IPS-18a (cell line): ENCODE measurements around the gene CD2.

Experiments
- H3K27ac ChIP-seq: one replicate; pipeline ENCODE4 v1.5.1; 2013; ENCODE audit warnings: low read length
- H3K27me3 ChIP-seq: one replicate; pipeline ENCODE4 v1.6.1; 2013; ENCODE audit warnings: mild to moderate bottlenecking, low read length; ENCODE audit not compliant: control insufficient read depth, insufficient read depth
- H3K36me3 ChIP-seq: one replicate; pipeline ENCODE4 v1.6.1; 2013; ENCODE audit warnings: low read depth, low read length; ENCODE audit not compliant: control insufficient read depth
- H3K4me1 ChIP-seq: one replicate; pipeline ENCODE4 v1.6.1; 2013; ENCODE audit warnings: low read depth, low read length; ENCODE audit not compliant: control insufficient read depth
- H3K4me3 ChIP-seq: one replicate; pipeline ENCODE4 v1.5.1; 2013; ENCODE audit warnings: low read length
- H3K9ac ChIP-seq: one replicate; pipeline ENCODE4 v1.6.1; 2013; ENCODE audit warnings: mild to moderate bottlenecking, low read length, moderate library complexity
- H3K9me3 ChIP-seq: one replicate; pipeline ENCODE4 v1.6.1; 2013; ENCODE audit warnings: low read depth, low read length; ENCODE audit not compliant: control insufficient read depth

Gene CD2

DNA sequence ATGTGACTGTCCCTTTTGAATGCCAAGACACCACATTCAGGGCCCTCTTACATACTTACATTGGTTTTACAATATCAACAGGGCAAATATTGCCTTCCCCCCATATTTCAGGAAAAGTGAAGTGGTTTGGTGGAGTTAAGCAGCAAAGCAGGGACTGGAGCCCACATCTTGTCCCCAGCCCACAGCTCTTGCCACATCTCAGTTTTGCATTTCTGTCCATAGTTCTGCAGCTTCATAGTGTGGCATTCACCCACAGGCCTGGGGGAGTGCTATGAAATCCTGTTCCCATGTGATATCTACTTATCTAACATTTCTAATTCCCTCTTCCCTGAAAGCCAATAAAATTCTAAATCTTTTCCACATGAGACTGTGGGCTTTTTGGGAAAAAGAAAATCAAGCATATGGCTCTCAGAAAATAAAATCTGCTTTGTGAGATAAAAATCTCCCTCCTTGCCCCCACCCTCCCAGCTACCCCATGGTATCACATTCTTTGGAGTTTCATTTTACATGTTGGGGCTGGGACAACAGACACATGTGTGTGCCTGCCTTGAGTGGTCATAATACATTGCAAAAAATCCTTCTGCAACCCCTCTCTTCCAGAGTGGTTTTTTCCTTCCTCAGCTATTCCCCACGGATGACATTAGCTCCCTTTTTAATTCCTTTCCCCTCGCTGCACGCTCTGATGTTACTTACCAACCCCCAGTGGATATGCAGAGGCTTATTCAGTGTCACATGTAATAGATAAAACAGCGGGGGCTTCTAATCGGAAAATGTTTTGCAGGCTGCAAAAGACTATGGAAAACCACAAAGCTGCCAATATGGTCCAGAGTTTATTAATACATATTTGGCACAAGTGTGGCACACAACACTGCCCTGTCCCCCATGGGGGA lies 20.5 kb upstream of the CD2 start:
- no peak overlapping the region for H3K4me3 ChIP-seq
- no peaks in the 10 kb centered on the region for H3K36me3 ChIP-seq
- H3K9ac ChIP-seq, result no peak overlapping the region
- no peaks in the 10 kb centered on the region for H3K4me1 ChIP-seq
- no peaks in the 10 kb centered on the region for H3K27me3 ChIP-seq
- H3K9me3 ChIP-seq, result no peaks in the 10 kb centered on the region
- no peak overlapping the region for H3K27ac ChIP-seq

DNA sequence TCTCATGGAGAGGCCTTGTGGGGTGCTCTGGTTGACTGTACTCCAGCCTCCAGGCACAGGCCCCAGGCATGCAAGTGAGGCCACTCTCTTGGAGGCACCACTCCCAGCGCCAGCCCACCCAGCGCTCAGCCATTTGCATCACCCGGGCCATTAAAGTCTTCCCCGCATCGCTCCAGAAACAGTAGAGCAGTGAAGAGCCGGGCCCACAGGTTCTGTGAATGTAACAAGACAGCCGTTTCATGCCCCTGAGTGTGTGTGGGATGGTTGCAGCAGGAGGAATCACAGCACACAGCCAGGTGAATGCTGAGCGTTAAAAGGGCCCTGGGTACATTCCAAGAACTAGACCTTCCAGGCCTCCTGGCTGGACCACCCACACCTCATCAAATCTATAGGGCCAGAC lies 19.0 kb upstream of the CD2 start:
- H3K36me3 ChIP-seq, result no peaks in the 10 kb centered on the region
- no peak overlapping the region for H3K27ac ChIP-seq
- no peaks in the 10 kb centered on the region for H3K9me3 ChIP-seq
- H3K4me1 ChIP-seq, result no peaks in the 10 kb centered on the region
- no peak overlapping the region for H3K9ac ChIP-seq
- H3K4me3 ChIP-seq, result no peak overlapping the region
- H3K27me3 ChIP-seq, result no peaks in the 10 kb centered on the region

DNA sequence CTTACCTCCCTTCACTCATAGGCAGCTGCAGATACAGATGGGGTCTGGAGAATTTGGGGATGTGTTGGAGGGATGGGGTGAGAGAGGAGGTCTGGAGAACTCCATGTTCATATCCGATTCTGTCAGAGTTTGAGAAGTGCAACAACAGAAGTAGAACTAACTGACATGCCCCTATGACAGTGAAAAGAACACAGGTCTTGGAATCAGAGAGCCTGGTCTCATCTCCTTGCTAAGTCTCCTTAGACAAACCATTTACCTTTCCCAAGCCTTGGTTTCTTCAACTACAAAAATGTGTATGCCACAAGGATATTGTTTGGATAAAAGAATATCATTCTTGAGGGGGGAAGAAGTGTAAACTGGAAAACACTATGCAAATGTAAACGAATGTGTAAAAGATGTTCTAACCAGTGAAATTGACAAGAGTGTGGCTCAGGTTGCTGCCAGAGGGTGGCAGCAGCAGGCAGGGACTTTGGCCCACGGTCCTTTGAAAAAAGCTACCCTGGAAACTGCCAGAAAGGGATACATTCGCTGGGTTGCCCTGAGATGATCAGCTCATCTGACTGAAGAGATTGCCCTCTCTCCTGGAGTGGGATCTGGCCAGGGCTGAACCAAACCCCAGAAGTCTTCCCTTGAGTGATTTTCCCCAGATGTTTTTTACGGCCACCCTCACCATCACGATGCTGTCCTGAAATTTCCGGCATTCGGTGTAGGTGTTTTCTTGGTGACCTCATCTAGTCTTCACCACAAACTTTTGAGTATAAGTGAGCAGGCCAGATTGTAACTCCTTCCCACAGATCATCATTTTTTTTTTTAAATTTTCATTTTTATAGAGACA lies 17.0 kb upstream of the CD2 start:
- H3K9ac ChIP-seq, result no peak overlapping the region
- no peaks in the 10 kb centered on the region for H3K27me3 ChIP-seq
- H3K4me1 ChIP-seq, result no peaks in the 10 kb centered on the region
- no peaks in the 10 kb centered on the region for H3K9me3 ChIP-seq
- H3K36me3 ChIP-seq, result no peaks in the 10 kb centered on the region
- H3K4me3 ChIP-seq, result no peak overlapping the region
- no peak overlapping the region for H3K27ac ChIP-seq

DNA sequence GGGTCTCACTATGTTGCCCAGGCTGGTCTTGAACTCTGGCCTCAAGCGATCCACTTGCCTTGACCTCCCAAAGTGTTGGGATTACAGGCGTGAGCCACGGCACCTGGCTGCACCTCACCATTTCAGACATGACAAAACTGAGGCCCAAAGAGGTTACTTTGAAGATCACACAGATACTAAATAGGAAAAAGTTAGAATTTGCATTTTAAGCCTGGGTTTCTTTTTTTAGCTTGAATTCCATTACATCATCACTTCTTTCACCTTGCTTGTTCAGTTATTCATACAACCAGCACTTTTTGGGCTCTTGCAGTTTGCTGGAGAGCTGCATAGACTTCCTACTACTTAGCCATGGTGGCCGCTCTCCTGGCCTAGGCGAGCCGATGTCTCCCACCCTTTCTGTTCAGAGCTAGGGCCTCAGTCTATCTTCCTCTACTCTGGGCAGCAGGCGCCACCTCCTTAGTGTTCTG lies 16.3 kb upstream of the CD2 start:
- no peaks in the 10 kb centered on the region for H3K27me3 ChIP-seq
- peaks cover under 1% of the 10 kb centered on the region for H3K9me3 ChIP-seq
- no peak overlapping the region for H3K27ac ChIP-seq
- no peaks in the 10 kb centered on the region for H3K4me1 ChIP-seq
- no peak overlapping the region for H3K9ac ChIP-seq
- no peaks in the 10 kb centered on the region for H3K36me3 ChIP-seq
- H3K4me3 ChIP-seq, result no peak overlapping the region

DNA sequence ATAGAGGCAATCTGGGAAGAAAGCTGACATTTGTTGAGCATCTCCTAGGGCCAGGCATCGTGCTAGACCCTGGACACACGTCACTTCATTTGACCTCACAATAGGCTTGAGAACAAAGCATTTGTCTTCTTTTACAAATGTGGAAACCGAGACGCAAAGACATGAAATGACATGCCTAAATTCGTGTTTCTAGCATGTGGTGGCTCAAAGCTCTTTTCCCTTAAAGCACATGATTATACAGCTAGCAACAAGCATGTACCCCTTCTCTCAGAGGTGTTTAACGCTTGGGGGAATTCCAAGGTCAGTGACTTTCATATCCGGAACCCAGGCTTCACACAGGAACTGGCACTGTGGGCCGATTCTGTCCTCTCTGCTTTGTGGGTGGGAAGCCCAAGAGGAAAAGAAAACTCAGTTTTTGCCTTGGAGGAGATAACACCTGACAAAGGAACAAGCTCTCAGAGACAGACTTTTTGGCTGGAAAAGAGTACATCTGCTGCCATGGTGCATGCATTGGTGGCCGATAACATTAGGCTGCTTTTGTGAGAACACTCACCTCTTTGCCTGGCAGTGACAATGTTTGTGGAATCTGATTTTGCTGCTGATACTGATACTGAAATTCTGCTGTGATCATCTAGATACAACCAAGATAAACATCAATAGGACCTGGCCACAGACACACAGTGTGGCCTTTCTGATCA lies 15.4 kb upstream of the CD2 start:
- Histone ChIP-seq H3K9me3 (peaks cover 10% of the 10 kb centered on the region), H3K4me1 (no peaks in the 10 kb centered on the region), H3K4me3 (no peak overlapping the region), H3K27me3 (no peaks in the 10 kb centered on the region), H3K36me3 (no peaks in the 10 kb centered on the region), H3K9ac (no peak overlapping the region), H3K27ac (no peak overlapping the region)

DNA sequence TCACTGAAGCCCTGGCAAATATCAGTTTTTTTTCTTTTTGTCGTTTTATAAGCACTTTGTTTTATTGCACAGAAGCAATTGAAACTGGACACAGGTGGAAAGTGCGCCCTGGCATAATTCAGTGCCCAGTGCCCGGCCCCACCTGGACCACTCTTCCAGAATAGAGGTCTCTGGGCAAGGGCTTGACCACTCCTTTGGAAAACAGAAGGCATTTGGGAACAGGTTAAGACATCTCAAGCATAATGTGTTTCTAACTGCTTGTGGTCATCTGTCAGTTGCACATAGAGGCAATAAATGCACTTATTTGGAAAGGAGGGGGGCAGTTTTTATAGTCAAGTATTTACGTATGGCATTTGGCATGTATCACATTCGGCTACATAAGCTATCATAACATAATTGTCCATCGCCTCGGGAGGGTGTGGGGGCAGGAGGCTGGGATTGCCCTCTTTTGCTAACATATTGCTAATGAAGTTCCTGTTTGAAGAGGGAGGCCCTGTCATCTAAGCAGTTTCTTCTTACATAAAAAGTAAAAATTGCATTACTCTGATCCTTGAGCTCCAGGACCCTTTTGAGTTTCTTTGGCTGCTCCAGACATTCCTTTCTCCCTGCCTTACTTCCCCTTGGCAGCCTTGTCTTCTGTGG lies 14.7 kb upstream of the CD2 start:
- Histone ChIP-seq H3K36me3 (no peaks in the 10 kb centered on the region), H3K9me3 (peaks cover 13% of the 10 kb centered on the region), H3K27ac (no peak overlapping the region), H3K4me3 (no peak overlapping the region), H3K4me1 (no peaks in the 10 kb centered on the region), H3K27me3 (no peaks in the 10 kb centered on the region), H3K9ac (no peak overlapping the region)

DNA sequence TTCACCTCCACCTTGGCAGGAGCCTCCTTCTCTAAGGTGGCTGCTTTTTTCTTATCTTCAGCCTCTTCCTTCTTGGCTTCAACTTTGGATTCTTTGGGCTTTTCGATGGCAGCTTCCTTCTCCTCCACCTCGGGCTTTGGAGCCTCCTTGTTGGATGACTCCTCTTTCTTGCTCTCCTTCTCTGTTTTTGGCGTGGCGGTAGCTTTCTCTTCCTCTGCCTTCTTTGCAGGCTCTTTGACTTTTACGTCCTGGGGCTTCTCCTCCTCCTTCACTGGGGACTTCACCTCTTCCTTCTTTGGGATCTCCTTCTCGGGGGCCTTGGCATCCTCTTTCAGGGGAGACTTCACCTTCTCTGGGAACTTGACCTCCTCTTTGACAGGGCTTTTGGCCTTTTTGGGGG lies 13.9 kb upstream of the CD2 start:
- H3K4me3 ChIP-seq, result no peak overlapping the region
- H3K36me3 ChIP-seq, result no peaks in the 10 kb centered on the region
- no peak overlapping the region for H3K9ac ChIP-seq
- no peaks in the 10 kb centered on the region for H3K27me3 ChIP-seq
- no peaks in the 10 kb centered on the region for H3K4me1 ChIP-seq
- peaks cover 13% of the 10 kb centered on the region for H3K9me3 ChIP-seq
- no peak overlapping the region for H3K27ac ChIP-seq

DNA sequence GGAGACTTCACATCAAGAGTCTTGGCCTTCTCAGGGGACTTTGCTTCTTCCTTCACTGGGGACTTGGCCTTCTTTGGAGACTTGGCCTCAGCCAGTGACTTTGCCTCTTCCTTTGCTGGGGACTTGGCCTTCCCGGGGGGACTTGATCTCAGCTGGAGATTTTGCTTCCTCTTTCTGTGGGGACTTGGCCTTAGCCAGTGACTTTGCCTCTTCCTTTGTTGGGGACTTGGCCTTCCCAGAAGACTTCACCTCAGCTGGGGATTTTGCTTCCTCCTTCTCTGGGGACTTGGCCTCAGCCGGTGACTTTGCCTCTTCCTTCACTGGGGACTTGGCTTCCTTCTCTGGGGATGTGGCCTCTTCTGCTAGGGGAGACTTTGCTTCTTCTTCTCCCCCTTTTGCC lies 13.5 kb upstream of the CD2 start:
- Histone ChIP-seq H3K9ac (no peak overlapping the region), H3K27ac (no peak overlapping the region), H3K4me3 (no peak overlapping the region), H3K27me3 (no peaks in the 10 kb centered on the region), H3K36me3 (no peaks in the 10 kb centered on the region), H3K4me1 (no peaks in the 10 kb centered on the region), H3K9me3 (peaks cover 13% of the 10 kb centered on the region)

DNA sequence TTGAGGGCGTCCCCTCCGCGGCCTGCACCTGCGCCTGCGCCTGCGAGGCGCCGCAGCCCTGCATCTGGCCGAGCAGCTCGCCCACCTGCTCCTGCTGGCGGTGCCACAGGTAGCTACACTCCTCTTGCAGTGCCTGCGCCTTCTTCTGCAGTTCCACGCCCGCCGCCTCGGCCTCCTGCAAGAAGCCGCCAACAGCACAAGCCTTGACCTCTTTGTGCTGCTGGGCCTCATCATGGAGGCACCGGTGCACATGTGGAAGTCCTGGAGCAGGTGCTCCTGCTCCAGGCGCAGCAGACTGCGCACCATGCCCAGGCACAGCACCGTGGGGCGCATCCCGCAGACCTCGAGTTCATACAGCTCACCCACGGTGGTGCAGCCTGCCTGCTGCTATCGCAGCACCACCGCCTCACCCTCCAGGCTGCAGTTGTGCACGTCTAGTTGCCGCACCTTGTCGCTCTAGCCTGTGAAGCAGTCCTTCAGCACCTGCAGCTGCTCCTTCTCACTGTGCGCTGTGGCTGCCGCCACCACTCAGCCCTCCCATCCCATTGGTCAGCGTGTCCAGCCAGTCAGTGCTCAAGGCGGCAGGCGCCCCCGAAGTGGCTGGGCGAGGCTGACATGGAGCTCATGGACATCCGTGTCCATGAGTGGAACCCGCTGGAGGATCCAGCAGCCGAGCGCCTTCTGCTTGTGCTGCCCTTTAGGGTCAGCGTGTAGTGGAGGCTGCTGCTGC lies 12.2 kb upstream of the CD2 start:
- Histone ChIP-seq H3K36me3 (no peaks in the 10 kb centered on the region), H3K27me3 (no peaks in the 10 kb centered on the region), H3K4me1 (no peaks in the 10 kb centered on the region), H3K4me3 (no peak overlapping the region), H3K9ac (no peak overlapping the region), H3K9me3 (peaks cover 13% of the 10 kb centered on the region), H3K27ac (no peak overlapping the region)

DNA sequence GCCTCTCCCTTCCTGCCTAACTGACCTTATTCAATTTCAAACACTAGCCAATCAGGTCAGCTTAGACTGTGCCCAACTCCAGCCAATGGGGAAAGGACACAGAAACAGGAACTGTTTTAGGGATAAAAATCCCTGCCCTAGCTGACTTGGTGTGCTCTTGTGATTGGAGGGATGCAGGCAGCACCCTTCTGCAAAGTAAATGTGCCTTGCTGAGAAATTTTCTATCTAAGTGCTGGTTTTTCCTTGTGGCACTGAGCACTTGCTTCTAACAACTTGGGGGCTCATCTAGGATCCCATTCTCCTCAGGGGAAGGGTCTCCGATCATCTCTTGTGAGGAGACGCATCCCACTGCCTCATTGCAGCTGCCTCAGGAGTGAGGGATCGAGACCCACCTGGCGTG lies 10.7 kb upstream of the CD2 start:
- Histone ChIP-seq H3K4me1 (no peaks in the 10 kb centered on the region), H3K27ac (no peak overlapping the region), H3K9me3 (peaks cover 13% of the 10 kb centered on the region), H3K27me3 (no peaks in the 10 kb centered on the region), H3K4me3 (no peak overlapping the region), H3K9ac (no peak overlapping the region), H3K36me3 (no peaks in the 10 kb centered on the region)
